MM.1S (cell line): Measurements from ENCODE around the gene MYH14.

Source experiments
- DNase-seq: peaks from one replicate; pipeline ENCODE4 v3.0.0-alpha.2; 2015
- H2AFZ ChIP-seq: fragments of 300-600 bp; sonication (generic); 2 replicates; pipeline ENCODE4 v1.6.0; 2016; ENCODE audit warnings: antibody characterized with exemption, low read length
- H3F3A ChIP-seq: fragments of 300-600 bp; sonication (generic); 2 replicates; pipeline ENCODE4 v1.6.1; 2016; ENCODE audit warnings: mild to moderate bottlenecking, antibody characterized with exemption, low read length, moderate library complexity, mixed read lengths; ENCODE audit not compliant: insufficient read depth
- H3K27ac ChIP-seq: fragments of 300-600 bp; sonication (generic); 2 replicates; pipeline ENCODE4 v1.5.1; 2016; ENCODE audit warnings: mild to moderate bottlenecking, low read length
- H3K27me3 ChIP-seq: fragments of 300-600 bp; sonication (generic); replicated peaks from 2 replicates; pipeline ENCODE4 v1.6.0; 2016; ENCODE audit warnings: low read length; ENCODE audit not compliant: insufficient read depth
- H3K36me3 ChIP-seq: fragments of 300-600 bp; sonication (generic); replicated peaks from 2 replicates; pipeline ENCODE4 v1.6.1; 2016; ENCODE audit warnings: mild to moderate bottlenecking, low read length, mixed read lengths; ENCODE audit not compliant: insufficient read depth
- H3K4me1 ChIP-seq: fragments of 300-600 bp; sonication (generic); 2 replicates; pipeline ENCODE4 v1.6.1; 2016; ENCODE audit warnings: low read length, mixed read lengths
- H3K4me2 ChIP-seq: fragments of 300-600 bp; sonication (generic); 2 replicates; pipeline ENCODE4 v1.6.0; 2016; ENCODE audit warnings: low read depth, low read length
- H3K4me3 ChIP-seq: fragments of 300-600 bp; sonication (generic); 2 replicates; pipeline ENCODE4 v1.5.1; 2016; ENCODE audit warnings: low read length, mixed read lengths
- H3K79me2 ChIP-seq: fragments of 300-600 bp; sonication (generic); 2 replicates; pipeline ENCODE4 v1.6.1; 2016; ENCODE audit warnings: mixed run types, low read length, mixed read lengths
- H3K9ac ChIP-seq: fragments of 300-600 bp; sonication (generic); 2 replicates; pipeline ENCODE4 v1.6.1; 2016; ENCODE audit warnings: low read length, mixed read lengths
- H3K9me2 ChIP-seq: fragments of 300-600 bp; sonication (generic); replicated peaks from 2 replicates; pipeline ENCODE4 v1.6.1; 2016; ENCODE audit warnings: mild to moderate bottlenecking, low read length, mixed read lengths; ENCODE audit not compliant: insufficient read depth
- H3K9me3 ChIP-seq: fragments of 300-600 bp; sonication (generic); replicated peaks from 2 replicates; pipeline ENCODE4 v1.6.1; 2016; ENCODE audit warnings: mild to moderate bottlenecking, low read length, mixed read lengths; ENCODE audit not compliant: insufficient read depth
- H4K20me1 ChIP-seq: fragments of 300-600 bp; sonication (generic); 2 replicates; pipeline ENCODE4 v1.6.1; 2016; ENCODE audit warnings: mild to moderate bottlenecking, low read length, moderate library complexity, mixed read lengths; ENCODE audit not compliant: insufficient read depth
- CTCF ChIP-seq: fragments of 300-600 bp; sonication (generic); IDR thresholded peaks from 2 replicates; pipeline ENCODE4 v1.5.1; 2016; ENCODE audit warnings: antibody characterized with exemption, low read length, mixed read lengths
- EZH2 ChIP-seq: fragments of 300-600 bp; sonication (generic); optimal IDR thresholded peaks from 2 replicates; pipeline ENCODE3; 2017; ENCODE audit warnings: low read depth, mild to moderate bottlenecking, antibody characterized with exemption, low read length, mixed read lengths
- EZH2phosphoT487 ChIP-seq: fragments of 300-600 bp; sonication (generic); IDR thresholded peaks from 2 replicates; pipeline ENCODE4 v1.6.1; 2018; ENCODE audit warnings: antibody characterized with exemption, low read length

MYH14 gene

GRCh38 chr19:50204811-50205675, 1.6 kb downstream of the MYH14 start:
- H4K20me1 ChIP-seq, result no peaks in the 10 kb centered on the region
- no peak for DNase-seq
- H3K27ac ChIP-seq, result no peak overlapping the region
- no peaks in the 10 kb centered on the region for H3K9me3 ChIP-seq
- H3K27me3 ChIP-seq, result peaks cover 66% of the 10 kb centered on the region
- H3K79me2 ChIP-seq, result no peaks in the 10 kb centered on the region
- H3F3A ChIP-seq, result no peaks in the 10 kb centered on the region
- TF ChIP-seq EZH2phosphoT487 (no peak), CTCF (no peak), EZH2 (no peak)
- no peaks in the 10 kb centered on the region for H3K4me1 ChIP-seq
- H3K9ac ChIP-seq, result no peak overlapping the region
- no peak overlapping the region for H3K4me3 ChIP-seq
- H3K9me2 ChIP-seq, result no peaks in the 10 kb centered on the region
- H2AFZ ChIP-seq, result no peak overlapping the region
- H3K36me3 ChIP-seq, result no peaks in the 10 kb centered on the region
- no peak overlapping the region for H3K4me2 ChIP-seq

- no peak overlapping the region for H3K4me3 ChIP-seq
- no peaks in the 10 kb centered on the region for H3K9me3 ChIP-seq
- H3K9ac ChIP-seq, result no peak overlapping the region
- TF ChIP-seq EZH2phosphoT487, result no peak
- no peaks in the 10 kb centered on the region for H3F3A ChIP-seq
- no peaks in the 10 kb centered on the region for H3K4me1 ChIP-seq
- no peaks in the 10 kb centered on the region for H3K79me2 ChIP-seq
- no peak overlapping the region for H2AFZ ChIP-seq
- H3K9me2 ChIP-seq, result no peaks in the 10 kb centered on the region
- DNase-seq, result no peak
- H4K20me1 ChIP-seq, result no peaks in the 10 kb centered on the region
- no peaks in the 10 kb centered on the region for H3K36me3 ChIP-seq
- no peak overlapping the region for H3K27ac ChIP-seq
- no peak overlapping the region for H3K4me2 ChIP-seq
- peaks cover 70% of the 10 kb centered on the region for H3K27me3 ChIP-seq
Observed at GRCh38 chr19:50205681-50206138, 2.3 kb downstream of the MYH14 start.

GRCh38 chr19:50206191-50206590, 2.8 kb downstream of the MYH14 start:
- Histone ChIP-seq H3K27ac (no peak overlapping the region), H3K4me1 (no peaks in the 10 kb centered on the region), H3K9me3 (no peaks in the 10 kb centered on the region), H3K27me3 (peaks cover 70% of the 10 kb centered on the region), H4K20me1 (no peaks in the 10 kb centered on the region), H3K9me2 (no peaks in the 10 kb centered on the region), H2AFZ (no peak overlapping the region), H3K4me3 (no peak overlapping the region), H3K4me2 (no peak overlapping the region), H3K79me2 (no peaks in the 10 kb centered on the region), H3F3A (no peaks in the 10 kb centered on the region), H3K9ac (no peak overlapping the region), H3K36me3 (no peaks in the 10 kb centered on the region)
- no peak for DNase-seq
- TF ChIP-seq EZH2 (no peak), EZH2phosphoT487 (no peak), CTCF (no peak)

- no peak overlapping the region for H3K4me2 ChIP-seq
- DNase-seq, result no peak
- peaks cover 78% of the 10 kb centered on the region for H3K27me3 ChIP-seq
- no peaks in the 10 kb centered on the region for H4K20me1 ChIP-seq
- H3F3A ChIP-seq, result no peaks in the 10 kb centered on the region
- H3K36me3 ChIP-seq, result no peaks in the 10 kb centered on the region
- no peak overlapping the region for H3K4me3 ChIP-seq
- no peaks in the 10 kb centered on the region for H3K9me3 ChIP-seq
- H3K27ac ChIP-seq, result no peak overlapping the region
- H3K4me1 ChIP-seq, result no peaks in the 10 kb centered on the region
- no peak overlapping the region for H3K9ac ChIP-seq
- no peaks in the 10 kb centered on the region for H3K9me2 ChIP-seq
- no peak for TF ChIP-seq EZH2
- TF ChIP-seq CTCF, result no peak
- no peak for TF ChIP-seq EZH2phosphoT487
- no peak overlapping the region for H2AFZ ChIP-seq
- H3K79me2 ChIP-seq, result no peaks in the 10 kb centered on the region
Observed at GRCh38 chr19:50207730-50208129, 4.3 kb downstream of the MYH14 start.
